SU-DHL-6 (cell line): ENCODE data around the gene GFI1B.

ENCODE experiments used
- H2AFZ ChIP-seq: fragments of 200-600 bp; sonication (generic); 2 replicates; pipeline ENCODE4 v1.6.1; 2014; ENCODE audit warnings: low read depth, mild to moderate bottlenecking, moderate library complexity, mixed read lengths, antibody characterized with exemption, low read length; ENCODE audit not compliant: severe bottlenecking
- H3F3A ChIP-seq: fragments of 200-600 bp; shearing (Covaris generic); 2 replicates; pipeline ENCODE4 v1.6.0; 2016; ENCODE audit warnings: antibody characterized with exemption, mild to moderate bottlenecking; ENCODE audit not compliant: insufficient read depth
- H3K27ac ChIP-seq: fragments of 200-600 bp; sonication (generic); 2 replicates; pipeline ENCODE4 v1.5.1; 2016; ENCODE audit warnings: low read depth, mild to moderate bottlenecking, low read length, moderate library complexity, mixed read lengths
- H3K27me3 ChIP-seq: fragments of 200-600 bp; sonication (generic), shearing (Covaris generic); 2 replicates; pipeline ENCODE4 v1.6.0; 2014; ENCODE audit warnings: mild to moderate bottlenecking, low read length
- H3K36me3 ChIP-seq: fragments of 200-600 bp; sonication (generic); 2 replicates; pipeline ENCODE4 v1.6.1; 2014; ENCODE audit warnings: mild to moderate bottlenecking, low read length, mixed read lengths
- H3K4me2 ChIP-seq: fragments of 300-600, 200-600 bp; shearing (Covaris generic), sonication (generic); 2 replicates; pipeline ENCODE4 v1.6.0; 2014; ENCODE audit warnings: low read length, low read depth, mild to moderate bottlenecking; ENCODE audit not compliant: poor library complexity, severe bottlenecking
- H3K4me3 ChIP-seq: fragments of 200-600 bp; sonication (generic); 2 replicates; pipeline ENCODE4 v1.5.1; 2014; ENCODE audit warnings: antibody characterized with exemption, low read length, mild to moderate bottlenecking, mixed read lengths; ENCODE audit not compliant: insufficient read depth, poor library complexity, severe bottlenecking
- H3K79me2 ChIP-seq: fragments of 200-600 bp; sonication (generic); 2 replicates; pipeline ENCODE4 v1.6.1; 2014; ENCODE audit warnings: mild to moderate bottlenecking, low read length, moderate library complexity; ENCODE audit not compliant: insufficient read depth
- H3K9ac ChIP-seq: fragments of 200-600 bp; sonication (generic); 2 replicates; pipeline ENCODE4 v1.7.0; 2014; ENCODE audit warnings: mild to moderate bottlenecking, low read length
- H3K9me2 ChIP-seq: fragments of 200-600 bp; sonication (generic); replicated peaks from 2 replicates; pipeline ENCODE4 v1.6.1; 2014; ENCODE audit warnings: low read length; ENCODE audit not compliant: insufficient read depth
- H3K9me3 ChIP-seq: fragments of 200-600 bp; sonication (generic); 2 replicates; pipeline ENCODE4 v1.6.1; 2014; ENCODE audit warnings: low read length, mixed read lengths; ENCODE audit not compliant: insufficient read depth
- H4K20me1 ChIP-seq: fragments of 200-600 bp; sonication (generic); 2 replicates; pipeline ENCODE4 v1.6.1; 2014; ENCODE audit warnings: low read depth, mild to moderate bottlenecking, antibody characterized with exemption, low read length, moderate library complexity, mixed read lengths
- CTCF ChIP-seq: fragments of 200-600 bp; sonication (generic); IDR thresholded peaks from one replicate; pipeline ENCODE4 v1.5.1; 2017; ENCODE audit warnings: antibody characterized with exemption, mild to moderate bottlenecking, low read length, moderate library complexity; ENCODE audit not compliant: insufficient read depth, poor library complexity, severe bottlenecking
- EZH2phosphoT487 ChIP-seq: fragments of 200-600 bp; sonication (generic), shearing (Covaris generic); conservative IDR thresholded peaks from 2 replicates; pipeline ENCODE4 v1.6.1; 2018; ENCODE audit warnings: mild to moderate bottlenecking, antibody characterized with exemption, low read length, moderate library complexity, mixed read lengths

Gene GFI1B

GRCh38 chr9:132990781-132991180 is 12.3 kb downstream of the GFI1B start:
- Histone ChIP-seq H4K20me1 (no peaks in the 10 kb centered on the region), H3F3A (no peaks in the 10 kb centered on the region), H3K36me3 (no peaks in the 10 kb centered on the region), H3K9me2 (no peaks in the 10 kb centered on the region), H3K4me3 (no peak overlapping the region), H3K9ac (no peak overlapping the region), H2AFZ (no peak overlapping the region), H3K9me3 (no peaks in the 10 kb centered on the region), H3K4me2 (no peak overlapping the region), H3K27ac (no peak overlapping the region), H3K79me2 (no peaks in the 10 kb centered on the region), H3K27me3 (no peaks in the 10 kb centered on the region)
- TF ChIP-seq CTCF (no peak), EZH2phosphoT487 (no peak)

- no peak overlapping the region for H3K27ac ChIP-seq
- H3K9ac ChIP-seq = no peak overlapping the region
- H3F3A ChIP-seq = no peaks in the 10 kb centered on the region
- no peaks in the 10 kb centered on the region for H3K9me3 ChIP-seq
- no peaks in the 10 kb centered on the region for H4K20me1 ChIP-seq
- H3K36me3 ChIP-seq = no peaks in the 10 kb centered on the region
- no peak overlapping the region for H3K4me3 ChIP-seq
- no peaks in the 10 kb centered on the region for H3K27me3 ChIP-seq
- H2AFZ ChIP-seq = no peak overlapping the region
- TF ChIP-seq CTCF (no peak), EZH2phosphoT487 (no peak)
- no peaks in the 10 kb centered on the region for H3K9me2 ChIP-seq
- H3K79me2 ChIP-seq = no peaks in the 10 kb centered on the region
- H3K4me2 ChIP-seq = no peak overlapping the region
These were observed 13.1 kb downstream of the GFI1B start for GRCh38 chr9:132991351-132992300.

GRCh38 chr9:132993511-132993939 is 15.0 kb downstream of the GFI1B start:
- Histone ChIP-seq H3K36me3 (no peaks in the 10 kb centered on the region), H3K4me3 (no peak overlapping the region), H3K9me2 (no peaks in the 10 kb centered on the region), H3K9me3 (no peaks in the 10 kb centered on the region), H3K27me3 (no peaks in the 10 kb centered on the region), H3F3A (no peaks in the 10 kb centered on the region), H3K79me2 (no peaks in the 10 kb centered on the region), H3K27ac (no peak overlapping the region), H3K9ac (no peak overlapping the region), H2AFZ (no peak overlapping the region), H3K4me2 (no peak overlapping the region), H4K20me1 (no peaks in the 10 kb centered on the region)
- no peak for TF ChIP-seq CTCF
- TF ChIP-seq EZH2phosphoT487 = no peak
